GM12874 (cell line): ENCODE data around the gene MRPL33.

Source experiments
- TF ChIP-seq, protein P1 (sequence below): IDR thresholded peaks from 2 replicates; pipeline ENCODE4 v1.5.1; 2011; ENCODE audit warnings: low read depth, mild to moderate bottlenecking, control low read depth, low read length, moderate library complexity; ENCODE audit not compliant: insufficient read depth

The MRPL33 gene

DNA sequence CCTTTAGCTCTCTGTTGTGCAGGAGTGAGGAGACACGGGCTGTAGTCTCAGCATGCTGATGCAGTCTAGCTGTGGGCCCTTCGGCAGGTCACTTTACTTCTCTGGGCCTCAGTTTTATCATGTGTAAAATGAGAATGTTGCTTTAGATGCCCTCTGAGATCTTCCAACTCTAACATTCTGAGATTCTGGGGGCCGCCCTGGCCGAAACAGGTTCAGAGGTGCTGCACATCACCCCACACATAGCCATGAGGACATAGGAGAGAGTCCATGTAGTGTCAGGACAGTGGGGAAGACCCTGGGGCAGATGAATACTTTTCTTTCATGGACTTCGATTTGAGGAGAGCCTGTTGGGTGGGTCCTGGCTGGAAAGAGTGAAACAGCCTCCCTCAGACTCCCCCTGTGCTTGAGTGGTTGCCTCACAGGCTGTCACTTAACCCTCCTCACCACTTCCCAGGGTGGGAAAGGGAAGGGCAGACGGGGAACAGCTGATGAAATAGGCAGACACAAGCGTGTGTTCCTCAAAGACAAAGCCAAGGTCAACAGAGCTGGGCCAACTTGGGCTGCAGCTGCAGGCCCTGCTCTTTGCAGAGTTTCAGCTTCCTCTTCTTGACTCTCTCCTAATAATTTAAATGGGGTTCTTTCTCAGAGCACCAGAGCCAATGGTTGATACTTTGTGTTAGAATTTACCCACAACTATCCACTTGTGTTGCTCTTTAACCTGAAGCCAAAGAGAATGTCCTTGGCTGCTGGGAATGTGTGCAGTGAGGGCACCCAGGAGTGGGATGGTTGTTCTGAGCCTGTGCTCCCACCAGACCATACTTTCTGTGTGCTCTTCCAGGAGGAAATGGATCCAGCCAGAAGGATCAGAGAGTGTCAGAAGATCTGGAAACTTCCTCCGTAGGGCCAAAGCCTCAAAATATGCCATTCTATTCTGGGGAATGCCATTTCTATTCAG is 14.7 kb upstream of the MRPL33 start:
- TF ChIP-seq, protein P1, sequence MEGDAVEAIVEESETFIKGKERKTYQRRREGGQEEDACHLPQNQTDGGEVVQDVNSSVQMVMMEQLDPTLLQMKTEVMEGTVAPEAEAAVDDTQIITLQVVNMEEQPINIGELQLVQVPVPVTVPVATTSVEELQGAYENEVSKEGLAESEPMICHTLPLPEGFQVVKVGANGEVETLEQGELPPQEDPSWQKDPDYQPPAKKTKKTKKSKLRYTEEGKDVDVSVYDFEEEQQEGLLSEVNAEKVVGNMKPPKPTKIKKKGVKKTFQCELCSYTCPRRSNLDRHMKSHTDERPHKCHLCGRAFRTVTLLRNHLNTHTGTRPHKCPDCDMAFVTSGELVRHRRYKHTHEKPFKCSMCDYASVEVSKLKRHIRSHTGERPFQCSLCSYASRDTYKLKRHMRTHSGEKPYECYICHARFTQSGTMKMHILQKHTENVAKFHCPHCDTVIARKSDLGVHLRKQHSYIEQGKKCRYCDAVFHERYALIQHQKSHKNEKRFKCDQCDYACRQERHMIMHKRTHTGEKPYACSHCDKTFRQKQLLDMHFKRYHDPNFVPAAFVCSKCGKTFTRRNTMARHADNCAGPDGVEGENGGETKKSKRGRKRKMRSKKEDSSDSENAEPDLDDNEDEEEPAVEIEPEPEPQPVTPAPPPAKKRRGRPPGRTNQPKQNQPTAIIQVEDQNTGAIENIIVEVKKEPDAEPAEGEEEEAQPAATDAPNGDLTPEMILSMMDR, result no peak

DNA sequence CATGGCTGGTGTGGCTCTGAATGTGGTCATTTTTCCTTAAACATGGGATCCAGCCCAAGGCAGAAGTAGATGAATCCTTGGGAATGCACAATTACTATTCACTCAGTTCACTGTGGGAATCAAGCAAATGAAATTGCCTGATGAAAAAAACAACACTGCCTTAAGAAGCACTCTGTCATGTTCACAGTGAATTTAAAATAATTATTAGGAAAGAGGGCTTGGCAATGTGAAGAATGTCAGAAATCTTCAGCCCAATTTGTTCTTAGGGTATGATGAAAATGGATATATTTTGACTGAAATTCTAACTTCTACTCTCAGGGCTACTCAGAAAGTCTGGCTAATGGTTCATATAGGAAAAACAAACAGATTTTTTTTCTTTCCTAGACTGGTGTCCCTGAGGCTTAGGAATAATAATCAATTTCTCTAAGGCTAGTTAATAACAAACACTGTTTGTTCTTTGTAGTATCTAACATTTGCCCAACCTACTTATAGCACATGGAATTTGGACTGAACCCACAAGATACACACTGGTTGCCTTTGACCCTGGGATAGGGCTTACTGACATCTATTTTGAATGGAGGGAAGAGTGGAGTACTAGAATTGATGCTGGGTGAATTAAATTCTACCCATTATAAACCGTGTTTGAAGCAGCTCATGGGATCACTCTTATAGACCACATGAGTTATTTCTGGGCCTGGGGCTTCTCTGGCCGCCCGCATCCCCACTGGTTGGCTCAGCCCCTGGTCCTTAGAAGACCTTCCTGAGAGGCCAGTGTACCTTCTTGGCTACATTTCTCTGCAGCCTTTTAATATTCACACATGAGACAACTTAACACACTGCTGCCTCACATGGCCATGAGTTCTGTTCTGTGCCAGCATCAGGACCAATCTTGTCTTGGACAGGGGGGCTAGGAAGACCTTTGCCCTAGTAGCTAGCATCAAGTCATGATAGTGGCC is 8.3 kb upstream of the MRPL33 start:
- TF ChIP-seq, protein P1, result no peak

DNA sequence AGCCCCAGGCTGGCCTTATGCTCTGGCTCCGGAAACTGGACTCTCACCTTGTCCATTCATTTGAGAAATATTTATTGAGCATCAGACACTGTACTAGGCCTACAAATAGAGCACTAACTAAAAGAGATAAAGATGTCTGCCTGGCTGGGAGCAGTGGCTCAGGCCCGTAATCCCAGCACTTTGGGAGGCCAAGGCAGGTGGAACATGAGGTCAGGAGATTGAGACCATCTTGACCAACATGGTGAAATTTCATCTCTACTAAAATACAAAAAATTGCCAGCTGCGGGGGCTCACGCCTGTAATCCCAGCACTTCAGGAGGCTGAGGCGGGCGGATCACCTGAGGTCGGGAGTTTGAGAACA is 7.6 kb upstream of the MRPL33 start:
- TF ChIP-seq, protein P1, result no peak

DNA sequence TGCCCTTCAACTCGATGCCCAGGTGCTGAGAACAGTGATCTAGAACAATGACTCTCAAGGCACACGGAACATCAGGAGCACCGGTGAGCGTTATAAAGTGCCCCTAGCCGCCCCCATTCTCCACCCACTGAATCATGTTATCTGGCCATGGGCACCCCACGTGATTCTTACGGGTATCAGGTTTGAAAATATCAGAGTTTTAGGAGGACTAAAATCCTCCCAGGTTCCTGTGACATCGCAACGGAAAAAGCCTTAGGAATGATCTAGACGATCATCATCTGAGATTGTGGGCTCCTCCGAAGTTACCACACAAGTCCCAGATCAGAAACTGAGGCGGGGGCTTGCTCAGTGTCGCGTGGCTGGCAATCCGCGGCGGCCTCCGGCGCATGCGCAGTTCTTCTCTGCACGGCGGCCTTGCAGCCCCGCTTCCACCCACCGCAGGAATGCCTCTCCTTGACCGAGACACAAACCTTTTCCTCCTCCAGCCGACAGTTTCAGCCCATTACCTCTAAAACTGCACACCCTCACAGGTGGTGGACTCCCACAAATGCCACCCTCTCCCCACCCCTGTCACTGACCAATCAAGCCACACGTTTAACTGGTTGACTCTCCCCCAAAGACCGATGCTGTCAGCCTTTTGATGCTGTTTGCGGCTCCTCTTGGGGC is 5.8 kb upstream of the MRPL33 start:
- TF ChIP-seq, protein P1, result no peak

DNA sequence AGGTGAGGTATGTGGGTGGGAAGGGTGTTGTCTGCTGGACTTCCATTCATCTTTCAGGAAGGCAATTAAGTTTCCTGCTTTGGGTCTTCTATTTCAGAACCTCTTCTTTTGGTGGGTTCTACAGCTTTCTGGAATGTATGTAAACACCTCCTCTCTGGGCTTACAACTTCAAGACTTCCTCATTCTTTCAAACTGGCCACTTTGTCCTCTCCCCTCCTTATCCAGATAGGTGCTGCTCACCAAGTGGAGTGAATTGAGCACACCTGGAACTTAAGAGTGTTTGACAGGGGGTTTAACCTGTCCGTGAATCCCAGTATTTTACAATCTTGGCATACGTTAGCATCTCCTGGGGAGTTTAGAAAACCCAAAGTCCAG is 5.2 kb upstream of the MRPL33 start:
- TF ChIP-seq, protein P1, result no peak

DNA sequence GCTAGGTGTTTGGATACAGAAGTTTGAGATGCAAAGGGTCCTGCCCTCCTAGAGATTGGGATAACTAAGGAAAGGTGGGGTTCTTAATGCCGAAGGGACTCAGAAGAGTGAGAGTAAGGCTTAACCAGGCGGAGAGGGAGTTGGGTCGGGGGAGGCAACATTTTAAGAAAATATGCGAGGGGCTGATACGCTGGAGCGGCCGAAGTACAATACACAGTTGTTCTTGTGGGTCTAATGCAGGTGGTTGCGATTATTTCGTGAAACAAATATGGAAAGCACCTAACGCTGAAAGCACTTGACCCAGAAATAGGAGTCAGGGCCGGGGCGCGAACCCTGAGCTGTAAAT is 344 bp upstream of the MRPL33 start:
- TF ChIP-seq, protein P1, result no peak

DNA sequence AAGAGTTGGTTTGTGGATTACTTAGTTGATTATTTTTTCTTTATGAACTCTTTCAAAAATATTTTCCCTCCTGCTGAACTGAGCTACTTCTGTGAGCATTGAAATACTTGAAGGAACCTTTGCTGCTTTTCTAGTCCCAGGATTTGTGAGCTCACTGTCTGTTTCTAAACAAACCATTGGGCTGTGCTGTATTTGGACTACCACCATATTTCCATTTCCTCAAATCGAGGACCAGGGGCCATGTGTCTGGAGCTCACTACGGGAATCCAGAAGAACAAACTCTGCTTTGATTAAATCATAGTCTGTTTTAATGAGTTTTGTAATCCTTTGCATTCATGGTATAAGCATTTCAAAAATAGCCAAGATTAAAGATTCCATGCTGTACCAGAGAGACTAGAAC is 1.3 kb downstream of the MRPL33 start:
- TF ChIP-seq, protein P1, result no peak
